ENCODE results near the gene NOL6.
"Not testable (repeated sequence)": the region's sequence is repeated elsewhere in the genome, so short reads cannot be mapped to it uniquely, and the experiment has no call there.

The NOL6 gene

GRCh38 chr9:33472881-33473615 is 676 bp downstream of the NOL6 start:
- DNase-seq (ENCODE audit: low spot score): no peak

GRCh38 chr9:33472171-33472880 is 1.4 kb downstream of the NOL6 start:
- DNase-seq (ENCODE audit: low spot score): no peak

- DNase-seq (ENCODE audit: low spot score): no peak
Measured at GRCh38 chr9:33471361-33471760, 2.4 kb downstream of the NOL6 start.

- DNase-seq (ENCODE audit: low spot score): no peak
Measured at GRCh38 chr9:33469891-33470290, 3.8 kb downstream of the NOL6 start.

GRCh38 chr9:33468797-33469621 is 4.7 kb downstream of the NOL6 start:
- no peak for DNase-seq (ENCODE audit: low spot score)

GRCh38 chr9:33468215-33468730 is 5.5 kb downstream of the NOL6 start:
- no peak for DNase-seq (ENCODE audit: low spot score)

GRCh38 chr9:33467526-33467925 is 6.2 kb downstream of the NOL6 start:
- no peak for DNase-seq (ENCODE audit: low spot score)

- peak; percentile 48 for DNase-seq (ENCODE audit: low spot score)
Measured at GRCh38 chr9:33466565-33467495, 6.9 kb downstream of the NOL6 start.

GRCh38 chr9:33465596-33466564 is 7.8 kb downstream of the NOL6 start:
- no peak for DNase-seq (ENCODE audit: low spot score)

GRCh38 chr9:33465096-33465495 is 8.6 kb downstream of the NOL6 start:
- no peak for DNase-seq (ENCODE audit: low spot score)

- DNase-seq (ENCODE audit: low spot score): no peak
Measured at GRCh38 chr9:33464045-33464636, 9.6 kb downstream of the NOL6 start.

GRCh38 chr9:33463151-33463550 is 10.6 kb downstream of the NOL6 start:
- no peak for DNase-seq (ENCODE audit: low spot score)

GRCh38 chr9:33461492-33461891 is 12.2 kb downstream of the NOL6 start:
- DNase-seq (ENCODE audit: low spot score): no peak

GRCh38 chr9:33460854-33461253 is 12.9 kb downstream of the NOL6 start:
- DNase-seq (ENCODE audit: low spot score): no peak

- no peak for DNase-seq (ENCODE audit: low spot score)
Measured at GRCh38 chr9:33459115-33459514, 14.6 kb downstream of the NOL6 start.

- no peak for DNase-seq (ENCODE audit: low spot score)
Measured at GRCh38 chr9:33458444-33458843, 15.3 kb downstream of the NOL6 start.

- no peak for DNase-seq (ENCODE audit: low spot score)
Measured at GRCh38 chr9:33455945-33456344, 17.8 kb downstream of the NOL6 start.

- not testable (repeated sequence) for DNase-seq (ENCODE audit: low spot score)
Measured at GRCh38 chr9:33455456-33455855, 18.3 kb downstream of the NOL6 start.

- DNase-seq (ENCODE audit: low spot score): not testable (repeated sequence)
Measured at GRCh38 chr9:33454661-33455026, 19.1 kb downstream of the NOL6 start.
